GM23338 (cell line): ENCODE data around the gene ZNF277.

Experiments
- CREB1 ChIP-seq: fragments of 250-450 bp; sonication (Bioruptor Pico); IDR thresholded peaks from 2 replicates; pipeline ENCODE4 v1.5.0; 2020; ENCODE audit warnings: low read depth, mild to moderate bottlenecking, moderate library complexity
- EZH2 ChIP-seq: fragments of 200-600 bp; sonication (generic); IDR thresholded peaks from one replicate; pipeline ENCODE4 v1.8.0; 2017; ENCODE audit warnings: antibody characterized with exemption, mild to moderate bottlenecking, low read depth; ENCODE audit not compliant: unreplicated experiment
- EZH2phosphoT487 ChIP-seq: fragments of 200-600 bp; sonication (generic); IDR thresholded peaks from one replicate; pipeline ENCODE4 v1.8.1; 2018; ENCODE audit warnings: antibody characterized with exemption; ENCODE audit not compliant: unreplicated experiment
- JUNB ChIP-seq: IDR thresholded peaks from one replicate; pipeline ENCODE4 v1.6.1; 2016; ENCODE audit warnings: antibody characterized with exemption; ENCODE audit not compliant: unreplicated experiment
- POLR2AphosphoS5 ChIP-seq: IDR thresholded peaks from 2 replicates; pipeline ENCODE4 v1.6.1; 2016; ENCODE audit warnings: antibody characterized with exemption, low read depth
- REST ChIP-seq: IDR thresholded peaks from one replicate; pipeline ENCODE4 v1.6.1; 2018; ENCODE audit warnings: antibody characterized with exemption; ENCODE audit not compliant: unreplicated experiment
- STAT1 ChIP-seq: IDR thresholded peaks from one replicate; pipeline ENCODE4 v1.6.1; 2016; ENCODE audit warnings: antibody characterized with exemption; ENCODE audit not compliant: unreplicated experiment
- ZNF114 ChIP-seq: fragments of 250-450 bp; sonication (Bioruptor Pico); IDR thresholded peaks from 2 replicates; pipeline ENCODE4 v1.5.0; 2020; ENCODE audit warnings: mild to moderate bottlenecking, moderate library complexity
- ZNF331 ChIP-seq: fragments of 250-450 bp; sonication (Bioruptor Pico); IDR thresholded peaks from 2 replicates; pipeline ENCODE4 v1.5.0; 2020; ENCODE audit warnings: low read depth, mild to moderate bottlenecking, moderate library complexity
- TF ChIP-seq, protein P1 (sequence below), 2 experiments: fragments of 200-600 bp in 1 of 2; sonication (generic) in 1 of 2; conservative IDR thresholded peaks; 2 replicates each; pipeline versions ENCODE4 v1.5.1 to v1.6.1; 2016 to 2017; ENCODE audit warnings: antibody characterized with exemption in 2 of 2, low read depth in 2 of 2, mild to moderate bottlenecking in 2 of 2, moderate library complexity in 1 of 2
- TF ChIP-seq, protein P2 (sequence below): IDR thresholded peaks from 2 replicates; pipeline ENCODE4 v1.6.1; 2016; ENCODE audit warnings: antibody characterized with exemption
- TF ChIP-seq, protein P3 (sequence below): fragments of 250-450 bp; sonication (Bioruptor Pico); IDR thresholded peaks from 2 replicates; pipeline ENCODE4 v1.5.0; 2020; ENCODE audit warnings: mild to moderate bottlenecking, moderate library complexity

DNA sequence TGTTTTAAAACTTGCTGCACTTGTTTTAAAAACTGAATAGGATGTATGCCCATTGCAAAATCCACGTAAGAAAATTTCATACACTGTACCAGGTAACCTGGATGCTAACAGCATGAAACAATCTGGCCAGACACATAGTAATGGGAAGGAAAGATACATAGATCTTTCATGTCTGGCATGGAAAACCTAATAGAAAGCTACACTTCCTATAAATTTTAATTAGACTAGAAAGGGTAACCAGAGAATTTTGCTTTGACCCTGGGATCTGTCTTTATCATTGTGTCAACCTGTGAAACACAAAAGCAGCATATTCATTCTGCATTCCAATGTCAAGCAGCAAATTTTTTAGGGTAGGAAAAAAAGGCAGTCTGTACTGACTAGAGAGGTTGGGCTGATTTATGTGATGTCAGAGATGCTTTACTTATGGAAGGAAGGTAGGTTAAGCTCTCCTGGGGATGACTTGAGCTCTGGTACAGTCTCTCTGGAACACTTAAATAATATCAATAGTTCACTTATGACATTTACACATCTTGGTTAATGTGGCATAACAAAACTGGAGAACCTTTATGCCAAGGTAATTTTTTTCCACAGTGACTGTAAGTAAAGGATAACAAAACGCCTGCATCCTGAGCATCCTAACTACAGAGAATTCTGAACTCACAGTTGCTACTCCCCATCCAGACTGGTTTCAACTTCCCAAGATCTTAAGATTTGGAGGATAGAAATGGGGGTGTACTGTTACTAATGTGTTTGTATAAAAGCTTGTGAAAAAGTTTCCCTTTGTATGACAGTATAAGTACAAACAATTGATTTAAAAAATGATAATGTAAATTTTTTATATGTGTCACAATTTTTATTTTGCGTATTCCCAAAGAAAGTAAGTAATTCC, 45.0 kb upstream of the ZNF277 start:
- TF ChIP-seq, protein P1, sequence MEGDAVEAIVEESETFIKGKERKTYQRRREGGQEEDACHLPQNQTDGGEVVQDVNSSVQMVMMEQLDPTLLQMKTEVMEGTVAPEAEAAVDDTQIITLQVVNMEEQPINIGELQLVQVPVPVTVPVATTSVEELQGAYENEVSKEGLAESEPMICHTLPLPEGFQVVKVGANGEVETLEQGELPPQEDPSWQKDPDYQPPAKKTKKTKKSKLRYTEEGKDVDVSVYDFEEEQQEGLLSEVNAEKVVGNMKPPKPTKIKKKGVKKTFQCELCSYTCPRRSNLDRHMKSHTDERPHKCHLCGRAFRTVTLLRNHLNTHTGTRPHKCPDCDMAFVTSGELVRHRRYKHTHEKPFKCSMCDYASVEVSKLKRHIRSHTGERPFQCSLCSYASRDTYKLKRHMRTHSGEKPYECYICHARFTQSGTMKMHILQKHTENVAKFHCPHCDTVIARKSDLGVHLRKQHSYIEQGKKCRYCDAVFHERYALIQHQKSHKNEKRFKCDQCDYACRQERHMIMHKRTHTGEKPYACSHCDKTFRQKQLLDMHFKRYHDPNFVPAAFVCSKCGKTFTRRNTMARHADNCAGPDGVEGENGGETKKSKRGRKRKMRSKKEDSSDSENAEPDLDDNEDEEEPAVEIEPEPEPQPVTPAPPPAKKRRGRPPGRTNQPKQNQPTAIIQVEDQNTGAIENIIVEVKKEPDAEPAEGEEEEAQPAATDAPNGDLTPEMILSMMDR (conservative IDR thresholded peaks at IDR 0.05; ENCODE audit: low read depth in 2 of 2): no peak
- TF ChIP-seq POLR2AphosphoS5 (no peak), EZH2 (no peak), REST (no peak), EZH2phosphoT487 (no peak), ZNF114 (no peak), JUNB (no peak), CREB1 (CRISPR knock-in tag) (no peak), ZNF331 (CRISPR knock-in tag) (no peak), STAT1 (no peak)
- TF ChIP-seq, protein P2, sequence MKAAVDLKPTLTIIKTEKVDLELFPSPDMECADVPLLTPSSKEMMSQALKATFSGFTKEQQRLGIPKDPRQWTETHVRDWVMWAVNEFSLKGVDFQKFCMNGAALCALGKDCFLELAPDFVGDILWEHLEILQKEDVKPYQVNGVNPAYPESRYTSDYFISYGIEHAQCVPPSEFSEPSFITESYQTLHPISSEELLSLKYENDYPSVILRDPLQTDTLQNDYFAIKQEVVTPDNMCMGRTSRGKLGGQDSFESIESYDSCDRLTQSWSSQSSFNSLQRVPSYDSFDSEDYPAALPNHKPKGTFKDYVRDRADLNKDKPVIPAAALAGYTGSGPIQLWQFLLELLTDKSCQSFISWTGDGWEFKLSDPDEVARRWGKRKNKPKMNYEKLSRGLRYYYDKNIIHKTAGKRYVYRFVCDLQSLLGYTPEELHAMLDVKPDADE: no peak
- TF ChIP-seq, protein P3, sequence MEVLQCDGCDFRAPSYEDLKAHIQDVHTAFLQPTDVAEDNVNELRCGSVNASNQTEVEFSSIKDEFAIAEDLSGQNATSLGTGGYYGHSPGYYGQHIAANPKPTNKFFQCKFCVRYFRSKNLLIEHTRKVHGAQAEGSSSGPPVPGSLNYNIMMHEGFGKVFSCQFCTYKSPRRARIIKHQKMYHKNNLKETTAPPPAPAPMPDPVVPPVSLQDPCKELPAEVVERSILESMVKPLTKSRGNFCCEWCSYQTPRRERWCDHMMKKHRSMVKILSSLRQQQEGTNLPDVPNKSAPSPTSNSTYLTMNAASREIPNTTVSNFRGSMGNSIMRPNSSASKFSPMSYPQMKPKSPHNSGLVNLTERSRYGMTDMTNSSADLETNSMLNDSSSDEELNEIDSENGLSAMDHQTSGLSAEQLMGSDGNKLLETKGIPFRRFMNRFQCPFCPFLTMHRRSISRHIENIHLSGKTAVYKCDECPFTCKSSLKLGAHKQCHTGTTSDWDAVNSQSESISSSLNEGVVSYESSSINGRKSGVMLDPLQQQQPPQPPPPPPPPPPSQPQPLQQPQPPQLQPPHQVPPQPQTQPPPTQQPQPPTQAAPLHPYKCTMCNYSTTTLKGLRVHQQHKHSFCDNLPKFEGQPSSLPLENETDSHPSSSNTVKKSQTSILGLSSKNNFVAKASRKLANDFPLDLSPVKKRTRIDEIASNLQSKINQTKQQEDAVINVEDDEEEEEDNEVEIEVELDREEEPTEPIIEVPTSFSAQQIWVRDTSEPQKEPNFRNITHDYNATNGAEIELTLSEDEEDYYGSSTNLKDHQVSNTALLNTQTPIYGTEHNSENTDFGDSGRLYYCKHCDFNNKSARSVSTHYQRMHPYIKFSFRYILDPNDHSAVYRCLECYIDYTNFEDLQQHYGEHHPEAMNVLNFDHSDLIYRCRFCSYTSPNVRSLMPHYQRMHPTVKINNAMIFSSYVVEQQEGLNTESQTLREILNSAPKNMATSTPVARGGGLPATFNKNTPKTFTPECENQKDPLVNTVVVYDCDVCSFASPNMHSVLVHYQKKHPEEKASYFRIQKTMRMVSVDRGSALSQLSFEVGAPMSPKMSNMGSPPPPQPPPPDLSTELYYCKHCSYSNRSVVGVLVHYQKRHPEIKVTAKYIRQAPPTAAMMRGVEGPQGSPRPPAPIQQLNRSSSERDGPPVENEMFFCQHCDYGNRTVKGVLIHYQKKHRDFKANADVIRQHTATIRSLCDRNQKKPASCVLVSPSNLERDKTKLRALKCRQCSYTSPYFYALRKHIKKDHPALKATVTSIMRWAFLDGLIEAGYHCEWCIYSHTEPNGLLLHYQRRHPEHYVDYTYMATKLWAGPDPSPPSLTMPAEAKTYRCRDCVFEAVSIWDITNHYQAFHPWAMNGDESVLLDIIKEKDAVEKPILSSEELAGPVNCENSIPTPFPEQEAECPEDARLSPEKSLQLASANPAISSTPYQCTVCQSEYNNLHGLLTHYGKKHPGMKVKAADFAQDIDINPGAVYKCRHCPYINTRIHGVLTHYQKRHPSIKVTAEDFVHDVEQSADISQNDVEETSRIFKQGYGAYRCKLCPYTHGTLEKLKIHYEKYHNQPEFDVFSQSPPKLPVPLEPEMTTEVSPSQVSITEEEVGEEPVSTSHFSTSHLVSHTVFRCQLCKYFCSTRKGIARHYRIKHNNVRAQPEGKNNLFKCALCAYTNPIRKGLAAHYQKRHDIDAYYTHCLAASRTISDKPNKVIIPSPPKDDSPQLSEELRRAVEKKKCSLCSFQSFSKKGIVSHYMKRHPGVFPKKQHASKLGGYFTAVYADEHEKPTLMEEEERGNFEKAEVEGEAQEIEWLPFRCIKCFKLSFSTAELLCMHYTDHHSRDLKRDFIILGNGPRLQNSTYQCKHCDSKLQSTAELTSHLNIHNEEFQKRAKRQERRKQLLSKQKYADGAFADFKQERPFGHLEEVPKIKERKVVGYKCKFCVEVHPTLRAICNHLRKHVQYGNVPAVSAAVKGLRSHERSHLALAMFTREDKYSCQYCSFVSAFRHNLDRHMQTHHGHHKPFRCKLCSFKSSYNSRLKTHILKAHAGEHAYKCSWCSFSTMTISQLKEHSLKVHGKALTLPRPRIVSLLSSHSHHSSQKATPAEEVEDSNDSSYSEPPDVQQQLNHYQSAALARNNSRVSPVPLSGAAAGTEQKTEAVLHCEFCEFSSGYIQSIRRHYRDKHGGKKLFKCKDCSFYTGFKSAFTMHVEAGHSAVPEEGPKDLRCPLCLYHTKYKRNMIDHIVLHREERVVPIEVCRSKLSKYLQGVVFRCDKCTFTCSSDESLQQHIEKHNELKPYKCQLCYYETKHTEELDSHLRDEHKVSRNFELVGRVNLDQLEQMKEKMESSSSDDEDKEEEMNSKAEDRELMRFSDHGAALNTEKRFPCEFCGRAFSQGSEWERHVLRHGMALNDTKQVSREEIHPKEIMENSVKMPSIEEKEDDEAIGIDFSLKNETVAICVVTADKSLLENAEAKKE: no peak
